ENCODE results near the gene ADAMTSL1. TPM values are rescaled to one million over a fixed set of nuclear protein-coding genes. Genes with fewer than 3 reads are reported as not detected.
A peak's percentile ranks its signal among the peaks of the same experiment; 100 is the strongest.

Gene ADAMTSL1
- total RNA-seq, 1 experiment from 2014 or later = 1.2 TPM

- Histone ChIP-seq H3K79me2 (ENCODE audit: insufficient read depth, low read length) (no peaks in the 10 kb centered on the region), H2BK5ac (ENCODE audit: insufficient read length, low read length) (no peak overlapping the region), H3K23ac (ENCODE audit: insufficient read length, low read depth, low read length) (no peak overlapping the region), H2BK120ac (ENCODE audit: low read depth, low read length, poor library complexity, severe bottlenecking) (no peak overlapping the region), H3K4me1 (ENCODE audit: insufficient read depth, low read length) (peaks cover 1% of the 10 kb centered on the region; the same call in 1 of the 2 replicates), H2AK5ac (ENCODE audit: insufficient read length, low read length) (no peak overlapping the region), H3K9ac (ENCODE audit: extremely low read depth, insufficient read length, low read length) (no peak overlapping the region), H2BK15ac (ENCODE audit: low read depth, low read length) (no peak overlapping the region), H3K14ac (ENCODE audit: insufficient read depth, low read length) (no peak overlapping the region), H4K91ac (ENCODE audit: insufficient read length, low read depth, low read length) (no peak overlapping the region), H2AFZ (ENCODE audit: low read length) (no peak overlapping the region), H4K20me1 (ENCODE audit: control insufficient read depth, insufficient read depth, insufficient read length) (no peaks in the 10 kb centered on the region), H3K56ac (ENCODE audit: insufficient read length, low read depth, low read length) (no peak overlapping the region), H4K5ac (ENCODE audit: insufficient read length, low read depth, low read length) (no peak overlapping the region), H3K27ac (ENCODE audit: insufficient read length, low read depth, low read length) (no peak overlapping the region), H3K18ac (ENCODE audit: insufficient read length, low read depth, low read length) (no peak overlapping the region), H3K79me1 (ENCODE audit: insufficient read depth, low read depth, low read length, poor library complexity, severe bottlenecking) (no peaks in the 10 kb centered on the region), H3K27me3 (ENCODE audit: insufficient read depth, low read length) (no peaks in the 10 kb centered on the region), H3T11ph (ENCODE audit: low read length) (no peak overlapping the region), H3K4me2 (ENCODE audit: insufficient read depth, insufficient read length, low read length) (no peak overlapping the region), H3K9me3 (ENCODE audit: control insufficient read depth, low read depth, low read length) (no peaks in the 10 kb centered on the region), H4K8ac (replicated peaks; ENCODE audit: insufficient read length, low read depth, low read length) (no peak overlapping the region), H3K23me2 (ENCODE audit: insufficient read length, low read depth, low read length, poor library complexity, severe bottlenecking) (no peaks in the 10 kb centered on the region), H2BK12ac (ENCODE audit: insufficient read length, low read depth, low read length) (no peak overlapping the region), H3K4ac (ENCODE audit: low read depth, low read length) (no peak overlapping the region), H2BK20ac (ENCODE audit: low read depth, low read length, poor library complexity, severe bottlenecking) (no peak overlapping the region)
- no peak overlapping the region for H3K4me3 Mint-ChIP-seq
- TF ChIP-seq CTCF (conservative IDR thresholded peaks at IDR 0.05) = no peak
- no peaks in the 10 kb centered on the region for H3K36me3 Mint-ChIP-seq (ENCODE audit: insufficient read depth in 1 of 3, low read depth in 3 of 3)
- DNase-seq = no peak
- WGBS (ENCODE audit: extremely low coverage, insufficient read length, low lambda C conversion rate) = no CpG with 5 or more reads among the region's 2 CpGs
- peaks cover 3 to 21% of the 10 kb centered on the region in 2 experiments; a peak in 3 of 4 replicates for H3K4me1 Mint-ChIP-seq
- H3K9me3 Mint-ChIP-seq = no peaks in the 10 kb centered on the region; a peak in 1 of 5 replicates
- H3K27ac Mint-ChIP-seq = peak overlapping the region in 2 of 3 experiments; percentile 38 to 74; a peak in 2 of 7 replicates
- no peaks in the 10 kb centered on the region for H3K27me3 Mint-ChIP-seq (ENCODE audit: low read depth)
Observed at GRCh38 chr9:18485714-18486113, 11.8 kb downstream of the ADAMTSL1 start.

Data from H9 (cell line).